NCI-H146 (cell line): ENCODE data around the gene MST1R.
A peak's percentile ranks its signal among the peaks of the same experiment; 100 is the strongest.

ENCODE experiments used
- DNase-seq: peaks from one replicate; lab custom pipeline; 2025; lab: John Stamatoyannopoulos, UW

Gene MST1R

GRCh38 chr3:49877716-49878115 is 26.0 kb downstream of the MST1R start:
- no peak for DNase-seq

- DNase-seq, result no peak
These were observed 27.1 kb downstream of the MST1R start for GRCh38 chr3:49876567-49876966.

GRCh38 chr3:49873623-49874022 is 30.1 kb downstream of the MST1R start:
- no peak for DNase-seq

DNA sequence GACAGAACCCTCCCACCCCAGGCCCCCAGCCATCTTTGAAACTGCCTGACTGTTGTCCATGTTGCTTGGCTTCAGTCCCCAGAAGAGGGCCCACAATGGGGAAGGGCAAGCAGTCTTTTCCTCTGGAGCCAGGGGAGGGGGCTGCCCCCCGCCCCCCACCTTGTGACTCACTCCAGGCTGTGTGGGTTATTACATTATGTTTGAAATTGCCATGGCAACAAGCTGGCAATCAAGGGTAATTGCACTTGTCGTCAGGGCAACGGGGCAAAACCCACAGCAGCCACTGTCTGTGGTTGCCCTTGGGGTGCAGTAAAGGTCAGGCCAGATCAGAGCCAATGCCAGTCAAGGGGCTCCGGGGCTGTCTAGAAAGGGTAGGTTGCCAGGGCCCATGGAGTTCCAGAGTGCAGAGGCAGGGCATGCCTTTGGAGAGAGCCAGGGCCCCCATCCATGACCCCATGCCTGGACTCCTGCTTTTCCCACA is 30.8 kb downstream of the MST1R start:
- peak; percentile 35 for DNase-seq

DNA sequence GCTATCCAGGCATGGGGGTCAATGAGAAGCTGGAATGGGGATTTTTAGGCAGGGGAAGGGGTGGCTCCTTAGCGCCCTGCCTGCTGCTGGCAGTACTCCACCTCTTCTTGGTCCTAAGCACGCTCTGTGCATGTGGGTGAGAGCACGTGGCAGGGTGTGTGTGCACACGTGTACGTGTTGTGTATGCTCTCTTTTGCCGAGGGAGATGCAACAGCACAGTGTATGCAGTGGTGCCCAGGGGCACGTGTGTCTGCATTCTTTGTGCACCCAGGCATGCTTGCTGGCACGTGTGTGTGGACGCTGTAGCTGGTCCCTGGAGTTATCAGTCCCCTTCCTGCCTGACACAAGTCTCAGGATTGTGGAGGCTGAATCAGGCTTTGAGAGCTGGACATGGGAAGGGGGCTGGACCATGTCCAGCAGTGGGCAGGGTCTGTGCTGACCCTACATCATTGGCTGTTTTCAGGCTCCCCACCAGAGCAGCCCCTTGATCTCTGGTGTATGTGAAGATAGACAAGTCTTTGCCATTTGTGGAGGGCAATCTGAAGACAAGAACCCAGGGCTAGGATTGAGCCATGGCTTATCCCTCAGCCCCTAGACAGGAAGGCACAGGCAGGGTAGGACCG is 32.0 kb downstream of the MST1R start:
- DNase-seq, result no peak

DNA sequence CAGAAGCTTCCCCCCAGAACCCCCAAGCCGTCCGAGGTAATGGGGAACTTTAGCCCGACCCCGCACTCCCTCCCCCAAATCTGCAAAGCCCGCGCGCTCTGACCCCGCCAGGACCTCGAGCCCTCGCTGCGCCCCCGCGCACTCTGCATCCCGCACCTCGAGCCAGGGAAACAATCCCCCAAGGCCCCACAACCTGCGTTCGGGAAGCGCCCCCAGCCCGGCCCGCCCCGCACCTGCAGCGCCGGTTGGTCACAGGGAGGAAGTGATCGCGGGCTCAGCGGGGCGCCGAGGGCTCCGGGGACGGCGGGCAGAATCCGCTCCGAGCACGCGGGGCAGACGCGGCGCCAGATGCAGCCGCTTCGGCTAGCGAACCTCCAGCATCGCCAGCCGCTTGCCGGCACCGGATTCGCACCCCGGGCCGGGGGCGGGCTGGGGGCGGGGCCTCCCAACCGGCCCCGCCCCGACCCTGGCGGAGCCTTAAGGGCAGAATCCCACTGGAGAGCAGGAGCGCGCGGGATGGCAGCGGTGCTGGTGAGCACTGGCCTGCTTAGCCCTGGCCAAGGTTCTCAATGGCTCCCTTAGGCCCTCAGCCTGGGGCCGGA is 34.0 kb downstream of the MST1R start, which contains the start of gene CAMKV:
Gene CAMKV, minus strand, starts transcription at position 382 of the 602 bp plus-strand sequence. CDS start 7,518 bp downstream, outside the sequence.
- peak; percentile 51 for DNase-seq

- peak; percentile 57 for DNase-seq
These were observed 34.7 kb downstream of the MST1R start for GRCh38 chr3:49868862-49869466.

GRCh38 chr3:49867871-49868321 is 35.8 kb downstream of the MST1R start:
- no peak for DNase-seq

GRCh38 chr3:49867400-49867799 is 36.3 kb downstream of the MST1R start:
- DNase-seq, result no peak

- no peak for DNase-seq
These were observed 38.4 kb downstream of the MST1R start for GRCh38 chr3:49865198-49865784.

GRCh38 chr3:49864505-49864904 is 39.2 kb downstream of the MST1R start:
- DNase-seq, result no peak

DNA sequence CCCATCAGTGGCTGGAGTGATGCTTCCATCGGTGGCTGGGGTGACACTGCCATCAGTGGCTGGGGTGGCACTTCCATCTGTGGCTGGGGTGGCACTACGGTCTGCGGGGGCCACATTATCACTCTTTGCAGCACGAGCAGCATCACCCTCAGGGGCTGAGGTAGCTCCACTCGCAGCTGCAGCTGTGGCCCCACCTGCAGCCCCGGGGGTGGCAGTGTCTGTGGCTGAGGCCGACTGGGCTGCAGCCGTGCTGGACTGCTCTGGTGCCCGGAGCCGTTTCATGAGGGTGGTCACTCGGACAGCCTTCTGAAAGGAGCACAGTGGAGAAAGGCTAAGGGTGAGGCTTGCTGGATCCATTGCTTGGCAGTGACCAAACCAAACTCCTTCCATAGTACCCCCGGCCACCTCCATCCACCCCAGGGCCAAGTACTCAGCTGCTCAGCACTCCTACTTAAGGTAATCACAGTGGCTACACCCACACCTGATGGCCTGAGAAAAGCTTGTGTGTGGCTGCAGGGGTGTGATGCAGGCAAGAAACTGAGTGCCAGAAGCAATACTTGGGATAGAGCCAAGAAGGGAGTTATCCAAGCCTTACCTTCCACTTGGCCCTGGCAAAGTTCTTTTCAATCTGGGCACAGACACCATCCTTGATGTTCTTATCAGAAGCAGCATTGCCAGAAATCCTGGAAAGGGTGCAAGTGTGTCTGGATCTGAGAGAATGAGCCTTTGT is 43.9 kb downstream of the MST1R start:
- no peak for DNase-seq

- DNase-seq, result peak; percentile 91
These were observed 47.3 kb downstream of the MST1R start, which contains the start of gene TRAIP for GRCh38 chr3:49856181-49857005. TSS of gene TRAIP (minus strand) at chr3:49856564. CDS start at chr3:49856453, 111 bp downstream.

GRCh38 chr3:49855662-49856061 is 48.0 kb downstream of the MST1R start:
- no peak for DNase-seq

DNA sequence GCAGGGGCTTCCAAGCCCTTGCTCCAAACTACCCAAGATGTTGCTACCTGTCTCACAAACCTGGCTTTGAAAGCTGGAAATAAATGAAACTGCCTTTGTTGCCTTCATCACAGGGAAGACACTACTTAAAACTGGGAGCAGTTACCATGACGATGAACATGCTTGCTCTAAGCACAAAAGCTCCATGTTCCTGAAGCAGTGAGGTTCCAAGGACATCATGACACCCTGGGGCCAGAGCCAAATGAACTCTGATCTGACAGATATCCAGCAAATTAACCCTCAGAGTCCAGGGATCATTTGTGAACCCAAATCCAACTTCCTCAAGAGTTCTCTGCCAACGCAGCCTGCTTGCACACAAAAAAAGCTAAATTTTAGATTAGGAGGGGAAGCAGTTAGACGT is 58.0 kb downstream of the MST1R start:
- DNase-seq, result no peak

GRCh38 chr3:49844464-49845183 is 59.0 kb downstream of the MST1R start:
- DNase-seq, result no peak

- no peak for DNase-seq
These were observed 60.7 kb downstream of the MST1R start for GRCh38 chr3:49842843-49843517.

DNA sequence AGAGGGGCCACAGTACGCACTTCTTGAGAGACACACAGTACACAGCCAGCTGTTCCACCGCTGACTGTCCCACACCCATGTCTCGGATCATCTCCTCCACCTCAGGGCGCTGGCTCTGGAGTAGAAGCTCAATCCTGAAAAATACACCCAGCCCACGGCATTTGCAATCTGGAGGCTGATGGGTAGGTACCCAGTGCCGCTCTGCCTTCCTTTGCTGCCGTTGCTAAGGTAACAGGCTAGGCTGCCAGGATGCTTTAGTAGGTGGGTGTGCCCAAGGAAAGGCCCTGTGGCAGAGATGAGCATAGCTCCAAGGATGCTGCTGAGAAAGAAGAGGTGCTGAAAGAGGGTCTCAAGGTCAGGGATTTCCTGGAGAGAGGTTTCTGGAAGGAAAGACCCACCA is 61.9 kb downstream of the MST1R start:
- DNase-seq, result no peak

- DNase-seq, result no peak
These were observed 62.5 kb downstream of the MST1R start for GRCh38 chr3:49841126-49841696.

DNA sequence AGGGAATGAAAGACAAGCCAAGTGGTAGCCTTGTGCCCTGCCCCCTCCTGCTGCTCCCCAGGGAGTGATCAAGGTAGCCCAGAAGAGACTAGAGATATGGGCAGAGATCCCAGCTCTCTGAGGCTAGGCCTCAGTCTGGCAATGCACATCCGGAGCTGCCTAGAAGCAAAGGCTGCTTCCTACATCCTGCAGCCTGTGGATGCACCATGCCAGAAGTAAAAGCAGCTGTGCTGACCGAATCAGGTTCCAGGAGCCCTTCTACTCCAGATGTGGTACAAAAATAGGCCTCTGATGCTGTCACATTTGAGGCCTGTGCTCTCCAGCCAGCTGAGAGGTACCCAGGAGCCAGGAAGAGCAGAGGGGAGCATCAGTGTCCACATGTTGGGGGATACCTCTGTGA is 63.3 kb downstream of the MST1R start:
- DNase-seq, result no peak
